Calu3 (cell line): ENCODE results near the gene ASB6. TPM values are rescaled to one million over a fixed set of nuclear protein-coding genes. Genes with fewer than 3 reads are reported as not detected.

Experiments used
- BruUV-seq: library from RNA; stranded (reverse); fragments of 400-500 nt; replicated peaks from 2 replicates; lab custom pipeline; 2021; lab: Mats Ljungman, UMichigan
- CTCF ChIA-PET: fragments of 300-600 bp; sonication (Branson Sonifier 250); formaldehyde crosslinking; loops from one replicate; lab custom pipeline; 2022; ENCODE audit warnings: antibody characterized with exemption; lab: Charles Lee
- DNase-seq: peaks from one replicate; pipeline ENCODE4 v3.0.0; 2022
- H3K27ac Mint-ChIP-seq: one replicate; pipeline ENCODE4 v1.8.0; 2022; ENCODE audit warnings: mixed read lengths; ENCODE audit not compliant: unreplicated experiment
- H3K27me3 Mint-ChIP-seq: one replicate; pipeline ENCODE4 v1.8.0; 2022; ENCODE audit warnings: mixed read lengths; ENCODE audit not compliant: unreplicated experiment
- H3K36me3 Mint-ChIP-seq: one replicate; pipeline ENCODE4 v1.8.0; 2022; ENCODE audit warnings: mild to moderate bottlenecking, moderate library complexity, mixed read lengths; ENCODE audit not compliant: insufficient read depth, unreplicated experiment
- H3K4me1 Mint-ChIP-seq: one replicate; pipeline ENCODE4 v1.8.0; 2022; ENCODE audit warnings: mild to moderate bottlenecking, low read depth, mixed read lengths; ENCODE audit not compliant: unreplicated experiment
- H3K4me3 Mint-ChIP-seq: one replicate; pipeline ENCODE4 v1.8.0; 2022; ENCODE audit warnings: mild to moderate bottlenecking, low read depth, moderate library complexity, mixed read lengths; ENCODE audit not compliant: unreplicated experiment
- H3K9me3 Mint-ChIP-seq: one replicate; pipeline ENCODE4 v1.8.0; 2022; ENCODE audit warnings: low read depth, mixed read lengths; ENCODE audit not compliant: unreplicated experiment
- intact Hi-C: fragments of 100-400 bp; cut with micrococcal nuclease; formaldehyde crosslinking; loops from one replicate; pipeline ENCODE4 v1.10.0; 2022; ENCODE audit not compliant: unreplicated experiment
- total RNA-seq: library from RNA; stranded (reverse); gene quantifications from 2 replicates; pipeline ENCODE4 v1.2.3, GENCODE V29; 2022
- TF ChIP-seq, protein P1 (sequence below): fragments of 200-600 bp; IDR thresholded peaks from one replicate; pipeline ENCODE4 v1.8.0; 2022; ENCODE audit warnings: antibody characterized with exemption; ENCODE audit not compliant: unreplicated experiment

Gene ASB6
- total RNA-seq, 1 experiment from 2014 or later: 15.5 TPM

DNA sequence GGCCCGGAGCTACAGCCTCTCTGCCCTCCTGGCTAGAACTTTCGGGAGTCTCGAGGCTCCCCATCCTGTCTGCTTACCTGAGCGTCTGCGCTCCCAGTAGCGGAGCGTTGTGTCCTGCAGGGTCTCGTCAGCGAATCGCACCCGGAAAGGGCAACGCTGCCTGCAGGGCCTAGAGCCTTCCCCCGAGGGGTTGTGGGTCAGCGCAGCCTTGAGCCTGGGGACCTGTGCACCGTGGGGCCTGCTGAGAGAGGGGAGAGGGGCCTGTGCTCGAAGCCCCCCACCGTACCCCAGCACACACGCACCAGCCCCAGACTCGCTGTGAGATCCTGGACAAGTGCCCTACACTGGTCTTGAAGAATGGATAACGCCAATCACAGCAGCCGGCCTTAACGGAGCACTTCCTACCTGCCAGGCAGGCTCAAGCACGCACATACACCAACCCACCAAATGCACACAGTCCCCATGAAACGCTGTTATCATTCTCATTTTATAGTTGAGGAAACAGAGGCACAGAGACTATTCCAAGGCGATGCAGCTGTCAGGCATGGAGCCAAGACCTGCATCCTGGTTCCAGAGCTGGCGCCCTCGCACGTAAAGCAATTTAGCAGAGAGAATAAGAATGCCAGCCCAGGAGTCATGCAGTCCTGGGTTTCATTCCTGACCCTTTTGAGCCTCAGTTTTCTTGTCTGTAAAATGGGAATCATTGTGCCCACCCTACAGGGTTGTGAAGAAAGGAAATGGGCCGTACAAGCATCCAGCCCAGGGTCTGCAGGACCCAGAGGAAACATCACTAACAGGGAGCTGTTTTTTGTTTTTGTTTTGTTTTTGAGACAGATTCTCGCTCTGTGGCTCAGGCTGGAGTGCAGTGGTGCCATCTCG, 26.3 kb downstream of the ASB6 start:
- Mint-ChIP-seq H3K27ac (no peak overlapping the region), H3K4me3 (no peak overlapping the region), H3K9me3 (no peaks in the 10 kb centered on the region), H3K4me1 (no peaks in the 10 kb centered on the region), H3K36me3 (peaks cover 19% of the 10 kb centered on the region), H3K27me3 (no peaks in the 10 kb centered on the region)
- intact Hi-C loops: loop anchor here (2.0 to 10.0 kb wide), 3 partner anchors 231 to 477 kb away; partner anchors contain the start of gene IER5L
- TF ChIP-seq, protein P1, sequence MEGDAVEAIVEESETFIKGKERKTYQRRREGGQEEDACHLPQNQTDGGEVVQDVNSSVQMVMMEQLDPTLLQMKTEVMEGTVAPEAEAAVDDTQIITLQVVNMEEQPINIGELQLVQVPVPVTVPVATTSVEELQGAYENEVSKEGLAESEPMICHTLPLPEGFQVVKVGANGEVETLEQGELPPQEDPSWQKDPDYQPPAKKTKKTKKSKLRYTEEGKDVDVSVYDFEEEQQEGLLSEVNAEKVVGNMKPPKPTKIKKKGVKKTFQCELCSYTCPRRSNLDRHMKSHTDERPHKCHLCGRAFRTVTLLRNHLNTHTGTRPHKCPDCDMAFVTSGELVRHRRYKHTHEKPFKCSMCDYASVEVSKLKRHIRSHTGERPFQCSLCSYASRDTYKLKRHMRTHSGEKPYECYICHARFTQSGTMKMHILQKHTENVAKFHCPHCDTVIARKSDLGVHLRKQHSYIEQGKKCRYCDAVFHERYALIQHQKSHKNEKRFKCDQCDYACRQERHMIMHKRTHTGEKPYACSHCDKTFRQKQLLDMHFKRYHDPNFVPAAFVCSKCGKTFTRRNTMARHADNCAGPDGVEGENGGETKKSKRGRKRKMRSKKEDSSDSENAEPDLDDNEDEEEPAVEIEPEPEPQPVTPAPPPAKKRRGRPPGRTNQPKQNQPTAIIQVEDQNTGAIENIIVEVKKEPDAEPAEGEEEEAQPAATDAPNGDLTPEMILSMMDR: no peak
- CTCF ChIA-PET: interaction anchor here (0.6 kb wide), 1 partner anchor 155 kb away, joined by 4 read pairs; no protein-coding TSS in a partner anchor
- no peak for DNase-seq
- no TSS peak for BruUV-seq

DNA sequence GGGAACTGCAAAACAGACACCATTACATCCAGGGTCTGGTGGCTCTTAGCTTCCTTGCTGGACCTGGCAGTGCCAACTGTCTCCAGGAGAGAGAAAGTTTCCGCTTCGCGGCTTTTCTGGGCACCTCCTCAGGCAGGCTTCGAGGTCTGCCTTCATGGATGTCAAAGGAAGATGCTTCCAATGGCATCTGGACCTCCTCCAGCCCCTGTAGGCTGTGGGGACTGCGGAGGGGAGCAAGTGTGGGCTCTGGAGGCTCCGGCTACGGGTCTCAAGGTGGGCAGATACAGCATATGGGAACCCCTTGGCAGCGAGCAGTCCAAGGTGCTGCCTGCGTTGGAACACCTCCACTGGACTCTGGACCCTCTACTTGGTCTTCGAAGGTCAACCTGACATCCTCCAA, 27.0 kb downstream of the ASB6 start:
- intact Hi-C loops: loop anchor here (10.0 kb wide), 2 partner anchors 230 to 440 kb away; partner anchors contain the start of gene IER5L
- Mint-ChIP-seq H3K4me3 (no peak overlapping the region), H3K27ac (no peak overlapping the region), H3K36me3 (peaks cover 26% of the 10 kb centered on the region), H3K27me3 (no peaks in the 10 kb centered on the region), H3K4me1 (no peaks in the 10 kb centered on the region), H3K9me3 (no peaks in the 10 kb centered on the region)
- CTCF ChIA-PET: no interaction called here
- DNase-seq: no peak
- BruUV-seq: no TSS peak
- TF ChIP-seq, protein P1: no peak

DNA sequence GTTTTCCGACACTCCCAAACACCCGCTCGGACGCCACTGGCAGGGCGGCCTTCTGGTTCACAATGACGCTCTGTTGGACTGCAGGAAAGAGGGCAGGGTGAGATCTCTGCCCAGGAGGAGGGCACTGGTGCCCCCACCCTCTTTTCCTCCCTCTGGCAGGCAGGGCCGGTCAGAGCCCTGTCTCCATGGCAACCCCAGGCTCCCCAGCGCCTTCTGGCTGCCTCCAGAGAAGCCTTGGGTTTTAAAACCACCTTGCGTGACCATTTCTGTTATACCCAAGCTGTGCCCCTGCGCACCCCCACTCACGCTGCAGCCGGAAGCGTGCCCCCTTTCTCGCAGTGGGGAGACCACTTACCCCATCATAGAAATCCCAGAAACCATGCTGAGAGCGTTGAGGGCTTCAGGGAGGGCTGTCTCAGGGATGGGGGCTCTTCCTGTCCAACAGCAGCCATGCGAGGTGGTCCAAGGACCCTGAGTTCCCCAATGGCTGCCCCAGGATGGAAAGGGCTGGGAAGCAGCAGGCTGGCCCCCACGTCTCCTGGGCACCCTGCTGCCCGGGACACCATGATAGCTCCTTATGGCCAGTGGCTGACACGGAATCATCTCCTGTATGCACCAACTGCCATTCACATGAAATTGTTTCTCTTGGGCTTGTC, 28.3 kb downstream of the ASB6 start:
- peaks cover 5% of the 10 kb centered on the region for H3K4me1 Mint-ChIP-seq
- H3K4me3 Mint-ChIP-seq: no peak overlapping the region
- intact Hi-C loops: loop anchor here (10.0 kb wide), 2 partner anchors 229 to 439 kb away; partner anchors contain the start of gene IER5L
- TF ChIP-seq, protein P1: no peak
- H3K27me3 Mint-ChIP-seq: no peaks in the 10 kb centered on the region
- no TSS peak for BruUV-seq
- DNase-seq: no peak
- CTCF ChIA-PET: interaction anchor here (0.5 to 0.6 kb wide), 2 partner anchors 70 to 474 kb away, joined by 3 read pairs; no protein-coding TSS in a partner anchor
- peaks cover 38% of the 10 kb centered on the region for H3K36me3 Mint-ChIP-seq
- H3K9me3 Mint-ChIP-seq: no peaks in the 10 kb centered on the region
- H3K27ac Mint-ChIP-seq: no peak overlapping the region

DNA sequence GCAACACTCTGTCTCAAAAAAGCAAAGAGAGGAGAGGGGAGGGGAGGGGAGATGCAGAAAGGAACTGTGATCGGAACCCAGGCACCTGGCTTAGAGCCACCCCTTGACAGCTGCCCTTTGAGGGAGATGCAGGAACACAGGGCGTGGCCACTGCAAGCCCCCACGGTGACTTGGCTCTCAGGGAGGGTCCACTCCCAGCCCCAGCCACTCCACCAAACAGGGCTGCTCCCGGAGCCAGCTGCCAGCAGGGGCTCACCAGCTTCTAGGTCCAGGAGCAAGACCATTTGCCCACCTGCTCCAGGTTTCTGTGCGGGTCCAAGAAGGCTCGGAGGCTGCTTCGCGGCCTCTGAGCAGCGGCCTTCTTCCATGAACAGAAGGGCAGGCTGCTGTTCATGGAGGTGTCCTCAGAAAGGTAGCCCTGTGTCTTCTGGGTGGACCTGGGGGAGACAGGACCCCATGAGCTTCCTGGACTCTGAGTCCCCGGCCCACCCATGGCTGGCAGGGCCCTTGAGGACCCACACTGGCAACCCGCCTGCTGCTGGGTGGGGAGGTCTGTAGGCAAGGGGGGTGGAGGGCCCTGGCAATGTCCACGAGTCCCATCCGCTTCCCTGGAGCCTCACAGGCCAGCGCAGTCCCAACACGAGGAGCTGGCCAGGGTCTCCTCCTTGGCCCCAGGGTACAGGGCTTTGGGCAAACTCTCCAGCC, 29.0 kb downstream of the ASB6 start:
- no TSS peak for BruUV-seq
- intact Hi-C loops: loop anchor here (10.0 kb wide), 2 partner anchors 228 to 438 kb away; partner anchors contain the start of gene IER5L
- H3K27ac Mint-ChIP-seq: no peak overlapping the region
- peaks cover 10% of the 10 kb centered on the region for H3K4me1 Mint-ChIP-seq
- H3K4me3 Mint-ChIP-seq: no peak overlapping the region
- TF ChIP-seq, protein P1: no peak
- DNase-seq: no peak
- H3K27me3 Mint-ChIP-seq: no peaks in the 10 kb centered on the region
- CTCF ChIA-PET: interaction anchor here (0.6 kb wide), 1 partner anchor 69 kb away, joined by 3 read pairs; no protein-coding TSS in a partner anchor
- no peaks in the 10 kb centered on the region for H3K9me3 Mint-ChIP-seq
- peaks cover 44% of the 10 kb centered on the region for H3K36me3 Mint-ChIP-seq
